LNCaP clone FGC (cell line): ENCODE measurements around the gene KRTAP9-2.
"Not testable (repeated sequence)": the region's sequence is repeated elsewhere in the genome, so short reads cannot be mapped to it uniquely, and the experiment has no call there.

Source experiments
- DNase-seq: peaks from one replicate; pipeline ENCODE4 v3.0.0-alpha.2; 2011; ENCODE audit warnings: low read depth
- H3K4me3 ChIP-seq: 2 replicates; pipeline ENCODE4 v1.5.1; 2011; ENCODE audit warnings: mild to moderate bottlenecking, low read depth, low read length, control low read depth
- CTCF ChIP-seq: IDR thresholded peaks from 2 replicates; pipeline ENCODE4 v1.5.1; 2012; ENCODE audit warnings: mild to moderate bottlenecking; ENCODE audit not compliant: control insufficient read depth, insufficient read depth; ENCODE audit errors: extremely low read depth

Gene KRTAP9-2

GRCh38 chr17:41265078-41265477 lies 38.6 kb downstream of the KRTAP9-2 start, which contains the start of gene KRTAP9-6:
Gene KRTAP9-6, plus strand, starts transcription at chr17:41265378. Its CDS starts 0 bp downstream, at chr17:41265378.
- no peak within 1 kb of the TSS for H3K4me3 ChIP-seq
- TF ChIP-seq CTCF: no peak
- no peak for DNase-seq

- no peak for TF ChIP-seq CTCF
- H3K4me3 ChIP-seq: no peak overlapping the region
- no peak for DNase-seq
Measured at GRCh38 chr17:41267711-41268110, 41.3 kb downstream of the KRTAP9-2 start.

GRCh38 chr17:41271323-41271722 lies 44.9 kb downstream of the KRTAP9-2 start:
- DNase-seq, H3K4me3 ChIP-seq: not testable (repeated sequence)

GRCh38 chr17:41271858-41272257 lies 45.4 kb downstream of the KRTAP9-2 start:
- no peak overlapping the region for H3K4me3 ChIP-seq
- TF ChIP-seq CTCF: no peak
- DNase-seq: no peak

GRCh38 chr17:41275648-41276190 lies 49.3 kb downstream of the KRTAP9-2 start, which contains the start of gene KRTAP9-7:
Gene KRTAP9-7, plus strand, starts transcription at chr17:41275698. Its CDS starts 0 bp downstream, at chr17:41275698.
- H3K4me3 ChIP-seq, DNase-seq: not testable (repeated sequence)
